HG02840 (cell line): ENCODE measurements around the gene LIN9.
"Not testable (repeated sequence)": the region's sequence is repeated elsewhere in the genome, so short reads cannot be mapped to it uniquely, and the experiment has no call there.

ENCODE experiments used
- ATAC-seq: cut with Tn5 transposase; IDR thresholded peaks from one replicate; pipeline ENCODE4 v1.9.1; 2021; ENCODE audit warnings: mild to moderate bottlenecking, moderate library complexity, moderate number of reproducible peaks; ENCODE audit not compliant: unreplicated experiment, low FRiP score

LIN9 gene

GRCh38 chr1:226276987-226277386 lies 32.0 kb downstream of the LIN9 start:
- ATAC-seq: no peak

GRCh38 chr1:226276077-226276682 lies 32.8 kb downstream of the LIN9 start:
- no peak for ATAC-seq

- ATAC-seq: no peak
Measured at GRCh38 chr1:226274138-226274537, 34.8 kb downstream of the LIN9 start.

GRCh38 chr1:226272233-226272902 lies 36.6 kb downstream of the LIN9 start:
- not testable (repeated sequence) for ATAC-seq

- no peak for ATAC-seq
Measured at GRCh38 chr1:226268421-226269124, 40.4 kb downstream of the LIN9 start.

GRCh38 chr1:226261818-226262217 lies 47.1 kb downstream of the LIN9 start:
- no peak for ATAC-seq

- no peak for ATAC-seq
Measured at GRCh38 chr1:226255380-226255779, 53.6 kb downstream of the LIN9 start.

GRCh38 chr1:226253933-226254332 lies 55.0 kb downstream of the LIN9 start:
- ATAC-seq: no peak

GRCh38 chr1:226252841-226253240 lies 56.1 kb downstream of the LIN9 start:
- not testable (repeated sequence) for ATAC-seq

GRCh38 chr1:226250511-226250910 lies 58.5 kb downstream of the LIN9 start:
- ATAC-seq: no peak

- ATAC-seq: no peak
Measured at GRCh38 chr1:226248796-226249195, 60.2 kb downstream of the LIN9 start.

GRCh38 chr1:226248091-226248490 lies 60.9 kb downstream of the LIN9 start:
- ATAC-seq: no peak

GRCh38 chr1:226239421-226239820 lies 69.5 kb downstream of the LIN9 start:
- ATAC-seq: no peak

GRCh38 chr1:226236826-226237225 lies 72.1 kb downstream of the LIN9 start:
- no peak for ATAC-seq

- ATAC-seq: no peak
Measured at GRCh38 chr1:226233806-226234205, 75.2 kb downstream of the LIN9 start.

GRCh38 chr1:226233293-226233692 lies 75.7 kb downstream of the LIN9 start:
- ATAC-seq: no peak

- no peak for ATAC-seq
Measured at GRCh38 chr1:226226601-226227000, 82.4 kb downstream of the LIN9 start.

- ATAC-seq: no peak
Measured at GRCh38 chr1:226223786-226224244, 85.1 kb downstream of the LIN9 start.

- no peak for ATAC-seq
Measured at GRCh38 chr1:226223157-226223785, 85.7 kb downstream of the LIN9 start, which contains the start of gene MIXL1. MIXL1 (plus strand) TSS chr1:226223664; CDS start chr1:226223682, 18 bp downstream.

- ATAC-seq: no peak
Measured at GRCh38 chr1:226222686-226223085, 86.3 kb downstream of the LIN9 start.
